DND-41 (cell line): Measurements from ENCODE around the gene EAPP.

ENCODE experiments used
- CTCF ChIP-seq: IDR thresholded peaks from 2 replicates; pipeline ENCODE4 v1.5.1; 2012; ENCODE audit warnings: borderline replicate concordance, low read length, moderate library complexity, mild to moderate bottlenecking; ENCODE audit not compliant: poor library complexity, severe bottlenecking; ENCODE audit errors: extremely low read depth
- EZH2 ChIP-seq: IDR thresholded peaks from 3 replicates; pipeline ENCODE4 v1.6.1; 2012; ENCODE audit warnings: borderline replicate concordance, low read depth, mild to moderate bottlenecking, moderate library complexity, low read length, inconsistent platforms; ENCODE audit not compliant: severe bottlenecking

- TF ChIP-seq CTCF: no peak
- TF ChIP-seq EZH2: no peak
Measured at GRCh38 chr14:34496679-34497513, 42.6 kb downstream of the EAPP start.
